Measurements from ENCODE around the gene EXOC6.

DNA sequence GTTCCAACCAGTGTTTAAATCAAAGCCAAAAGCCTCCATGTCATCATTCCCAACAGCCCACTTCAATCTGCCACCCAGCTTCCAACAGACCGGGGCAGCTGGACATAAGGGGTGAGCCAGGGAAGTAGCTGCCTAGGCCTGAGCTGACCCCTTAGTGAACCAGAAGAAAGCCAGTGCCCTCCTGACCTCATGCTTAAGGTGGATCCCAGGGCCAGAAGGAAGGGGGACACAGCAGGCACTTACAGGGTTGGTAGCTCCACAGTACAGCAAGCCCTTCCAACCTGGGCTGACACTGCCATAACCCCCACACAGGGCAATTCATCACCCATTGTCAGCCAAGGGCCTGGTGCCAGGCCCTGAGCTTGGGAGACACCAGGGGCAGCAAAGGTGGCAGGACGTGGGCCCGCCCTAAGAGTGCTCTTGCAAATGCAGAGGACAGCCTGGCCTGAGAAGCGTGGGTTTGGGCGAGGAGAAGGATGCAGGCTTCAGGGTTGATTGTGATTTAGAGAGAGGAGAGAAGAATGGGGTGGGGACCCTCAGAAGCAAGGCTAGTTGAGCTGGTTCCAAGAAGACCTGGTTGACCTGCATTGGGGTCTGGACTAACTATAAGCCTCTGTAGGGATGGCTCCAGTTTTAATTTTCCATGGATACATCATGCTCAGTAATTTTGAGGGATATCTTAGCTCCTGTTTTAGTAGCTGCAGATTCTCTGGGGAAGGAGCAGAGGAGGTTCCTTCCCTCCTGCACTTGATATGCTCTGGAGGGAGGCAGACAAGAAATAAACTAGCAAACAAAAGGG is 222.3 kb downstream of the EXOC6 start:
- TF ChIP-seq, protein P1, sequence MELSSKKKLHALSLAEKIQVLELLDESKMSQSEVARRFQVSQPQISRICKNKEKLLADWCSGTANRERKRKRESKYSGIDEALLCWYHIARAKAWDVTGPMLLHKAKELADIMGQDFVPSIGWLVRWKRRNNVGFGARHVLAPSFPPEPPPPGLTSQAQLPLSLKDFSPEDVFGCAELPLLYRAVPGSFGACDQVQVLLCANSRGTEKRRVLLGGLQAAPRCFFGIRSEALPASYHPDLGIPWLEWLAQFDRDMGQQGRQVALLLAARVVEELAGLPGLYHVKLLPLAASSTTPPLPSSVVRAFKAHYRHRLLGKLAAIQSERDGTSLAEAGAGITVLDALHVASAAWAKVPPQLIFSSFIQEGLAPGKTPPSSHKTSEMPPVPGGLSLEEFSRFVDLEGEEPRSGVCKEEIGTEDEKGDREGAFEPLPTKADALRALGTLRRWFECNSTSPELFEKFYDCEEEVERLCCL (CRISPR knock-in tag; IDR thresholded peaks at IDR 0.05; ENCODE audit: borderline replicate concordance), result no peak
- TF ChIP-seq, protein P2, sequence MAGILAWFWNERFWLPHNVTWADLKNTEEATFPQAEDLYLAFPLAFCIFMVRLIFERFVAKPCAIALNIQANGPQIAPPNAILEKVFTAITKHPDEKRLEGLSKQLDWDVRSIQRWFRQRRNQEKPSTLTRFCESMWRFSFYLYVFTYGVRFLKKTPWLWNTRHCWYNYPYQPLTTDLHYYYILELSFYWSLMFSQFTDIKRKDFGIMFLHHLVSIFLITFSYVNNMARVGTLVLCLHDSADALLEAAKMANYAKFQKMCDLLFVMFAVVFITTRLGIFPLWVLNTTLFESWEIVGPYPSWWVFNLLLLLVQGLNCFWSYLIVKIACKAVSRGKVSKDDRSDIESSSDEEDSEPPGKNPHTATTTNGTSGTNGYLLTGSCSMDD (CRISPR knock-in tag; IDR thresholded peaks at IDR 0.05), result no peak
- TF ChIP-seq, protein P3, sequence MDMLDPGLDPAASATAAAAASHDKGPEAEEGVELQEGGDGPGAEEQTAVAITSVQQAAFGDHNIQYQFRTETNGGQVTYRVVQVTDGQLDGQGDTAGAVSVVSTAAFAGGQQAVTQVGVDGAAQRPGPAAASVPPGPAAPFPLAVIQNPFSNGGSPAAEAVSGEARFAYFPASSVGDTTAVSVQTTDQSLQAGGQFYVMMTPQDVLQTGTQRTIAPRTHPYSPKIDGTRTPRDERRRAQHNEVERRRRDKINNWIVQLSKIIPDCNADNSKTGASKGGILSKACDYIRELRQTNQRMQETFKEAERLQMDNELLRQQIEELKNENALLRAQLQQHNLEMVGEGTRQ (IDR thresholded peaks at IDR 0.05; ENCODE audit: low read depth, low read length), result no peak
- TF ChIP-seq, protein P3 (CRISPR knock-in tag; IDR thresholded peaks at IDR 0.05; ENCODE audit: borderline replicate concordance), result no peak
- TF ChIP-seq EP300 (IDR thresholded peaks at IDR 0.05; ENCODE audit: low read depth in 2 of 2, low read length in 2 of 2) (no peak), EP300 (CRISPR knock-in tag; IDR thresholded peaks at IDR 0.05; ENCODE audit: borderline replicate concordance) (no peak), TCF7 (IDR thresholded peaks at IDR 0.05; ENCODE audit: low read depth) (no peak), POLR2A (IDR thresholded peaks at IDR 0.05; ENCODE audit: insufficient read depth in 1 of 2, low read depth in 2 of 2, low read length in 2 of 2) (no peak), MAFK (conservative IDR thresholded peaks at IDR 0.05 in 1 of 2, IDR thresholded peaks at IDR 0.05 in 1 of 2; ENCODE audit: low read length in 2 of 2) (no peak), SETDB1 (CRISPR knock-in tag; IDR thresholded peaks at IDR 0.05; ENCODE audit: borderline replicate concordance) (no peak), POGZ (CRISPR knock-in tag; IDR thresholded peaks at IDR 0.05) (no peak), ZC3H4 (CRISPR knock-in tag; IDR thresholded peaks at IDR 0.05; ENCODE audit: borderline replicate concordance) (no peak), SAP130 (CRISPR knock-in tag; IDR thresholded peaks at IDR 0.05; ENCODE audit: low read depth) (no peak), DNMT1 (CRISPR knock-in tag; IDR thresholded peaks at IDR 0.05) (no peak), FOSL2 (CRISPR knock-in tag; IDR thresholded peaks at IDR 0.05) (no peak), CHD4 (IDR thresholded peaks at IDR 0.05; ENCODE audit: borderline replicate concordance, low read length) (no peak)
